ENCODE results near the gene EPB41L4A. TPM values are rescaled to one million over a fixed set of nuclear protein-coding genes. Genes with fewer than 3 reads are reported as not detected.

Gene EPB41L4A
- total RNA-seq, 1 experiment from 2014 or later, result 0.87 TPM

DNA sequence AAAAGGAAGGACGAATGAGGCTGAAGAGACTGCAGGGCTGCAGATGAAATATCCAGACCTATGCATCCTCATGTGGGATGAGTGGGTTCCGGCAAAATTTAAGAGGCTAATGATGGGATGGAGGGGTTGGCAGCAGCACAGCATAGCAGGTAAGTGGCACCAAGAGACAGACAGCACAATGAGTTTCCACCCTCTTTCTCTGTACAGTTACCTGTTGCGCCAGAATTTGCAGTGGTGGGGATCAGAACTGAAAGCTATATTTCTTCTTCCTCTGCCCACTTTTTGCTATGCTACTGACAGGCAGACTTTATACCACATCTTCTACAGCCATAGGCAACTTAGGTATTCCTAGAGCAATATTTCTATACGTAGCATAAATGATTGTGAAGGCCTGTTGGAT is 227.0 kb downstream of the EPB41L4A start:
- ATAC-seq (no peak), DNase-seq (ENCODE audit: low read depth, low spot score) (no peak)
- ChIA-PET POLR2A (no interaction called here), CTCF (no interaction called here)
- Histone ChIP-seq H3K9me3 (ENCODE audit: control insufficient read depth, insufficient read depth, low read depth, low read length) (no peaks in the 10 kb centered on the region), H3K27ac (ENCODE audit: low read length) (no peak overlapping the region), H3K36me3 (ENCODE audit: control insufficient read depth, insufficient read depth, low read length) (no peaks in the 10 kb centered on the region), H3K4me3 (ENCODE audit: low read depth in 2 of 2, low read length in 2 of 2) (no peak overlapping the region), H3K4me1 (ENCODE audit: control insufficient read depth, insufficient read depth, low read length) (no peaks in the 10 kb centered on the region), H3K27me3 (ENCODE audit: control insufficient read depth, insufficient read depth, low read length) (peaks cover 27% of the 10 kb centered on the region)
- no TSS peak for BruUV-seq (replicated peaks)
- TF ChIP-seq, protein P1, sequence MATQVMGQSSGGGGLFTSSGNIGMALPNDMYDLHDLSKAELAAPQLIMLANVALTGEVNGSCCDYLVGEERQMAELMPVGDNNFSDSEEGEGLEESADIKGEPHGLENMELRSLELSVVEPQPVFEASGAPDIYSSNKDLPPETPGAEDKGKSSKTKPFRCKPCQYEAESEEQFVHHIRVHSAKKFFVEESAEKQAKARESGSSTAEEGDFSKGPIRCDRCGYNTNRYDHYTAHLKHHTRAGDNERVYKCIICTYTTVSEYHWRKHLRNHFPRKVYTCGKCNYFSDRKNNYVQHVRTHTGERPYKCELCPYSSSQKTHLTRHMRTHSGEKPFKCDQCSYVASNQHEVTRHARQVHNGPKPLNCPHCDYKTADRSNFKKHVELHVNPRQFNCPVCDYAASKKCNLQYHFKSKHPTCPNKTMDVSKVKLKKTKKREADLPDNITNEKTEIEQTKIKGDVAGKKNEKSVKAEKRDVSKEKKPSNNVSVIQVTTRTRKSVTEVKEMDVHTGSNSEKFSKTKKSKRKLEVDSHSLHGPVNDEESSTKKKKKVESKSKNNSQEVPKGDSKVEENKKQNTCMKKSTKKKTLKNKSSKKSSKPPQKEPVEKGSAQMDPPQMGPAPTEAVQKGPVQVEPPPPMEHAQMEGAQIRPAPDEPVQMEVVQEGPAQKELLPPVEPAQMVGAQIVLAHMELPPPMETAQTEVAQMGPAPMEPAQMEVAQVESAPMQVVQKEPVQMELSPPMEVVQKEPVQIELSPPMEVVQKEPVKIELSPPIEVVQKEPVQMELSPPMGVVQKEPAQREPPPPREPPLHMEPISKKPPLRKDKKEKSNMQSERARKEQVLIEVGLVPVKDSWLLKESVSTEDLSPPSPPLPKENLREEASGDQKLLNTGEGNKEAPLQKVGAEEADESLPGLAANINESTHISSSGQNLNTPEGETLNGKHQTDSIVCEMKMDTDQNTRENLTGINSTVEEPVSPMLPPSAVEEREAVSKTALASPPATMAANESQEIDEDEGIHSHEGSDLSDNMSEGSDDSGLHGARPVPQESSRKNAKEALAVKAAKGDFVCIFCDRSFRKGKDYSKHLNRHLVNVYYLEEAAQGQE (IDR thresholded peaks at IDR 0.05; ENCODE audit: insufficient read depth in 1 of 2, low read depth in 2 of 2, low read length in 1 of 2), result no peak
- no peak for TF ChIP-seq SIN3A (IDR thresholded peaks at IDR 0.05; ENCODE audit: borderline replicate concordance, insufficient read depth, low read depth, low read length)
- TF ChIP-seq, protein P2, sequence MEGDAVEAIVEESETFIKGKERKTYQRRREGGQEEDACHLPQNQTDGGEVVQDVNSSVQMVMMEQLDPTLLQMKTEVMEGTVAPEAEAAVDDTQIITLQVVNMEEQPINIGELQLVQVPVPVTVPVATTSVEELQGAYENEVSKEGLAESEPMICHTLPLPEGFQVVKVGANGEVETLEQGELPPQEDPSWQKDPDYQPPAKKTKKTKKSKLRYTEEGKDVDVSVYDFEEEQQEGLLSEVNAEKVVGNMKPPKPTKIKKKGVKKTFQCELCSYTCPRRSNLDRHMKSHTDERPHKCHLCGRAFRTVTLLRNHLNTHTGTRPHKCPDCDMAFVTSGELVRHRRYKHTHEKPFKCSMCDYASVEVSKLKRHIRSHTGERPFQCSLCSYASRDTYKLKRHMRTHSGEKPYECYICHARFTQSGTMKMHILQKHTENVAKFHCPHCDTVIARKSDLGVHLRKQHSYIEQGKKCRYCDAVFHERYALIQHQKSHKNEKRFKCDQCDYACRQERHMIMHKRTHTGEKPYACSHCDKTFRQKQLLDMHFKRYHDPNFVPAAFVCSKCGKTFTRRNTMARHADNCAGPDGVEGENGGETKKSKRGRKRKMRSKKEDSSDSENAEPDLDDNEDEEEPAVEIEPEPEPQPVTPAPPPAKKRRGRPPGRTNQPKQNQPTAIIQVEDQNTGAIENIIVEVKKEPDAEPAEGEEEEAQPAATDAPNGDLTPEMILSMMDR (IDR thresholded peaks at IDR 0.05), result no peak
- no peak for TF ChIP-seq POLR2AphosphoS5 (IDR thresholded peaks at IDR 0.05; ENCODE audit: low read depth, low read length)
- intact Hi-C loops (cut with micrococcal nuclease; ENCODE audit: unreplicated experiment) (no loop called here), in situ Hi-C loops (cut with HindIII; ENCODE audit: low pct_unique_long_range_greater_than_20kb, low sequenced_read_pairs) (no loop called here)

DNA sequence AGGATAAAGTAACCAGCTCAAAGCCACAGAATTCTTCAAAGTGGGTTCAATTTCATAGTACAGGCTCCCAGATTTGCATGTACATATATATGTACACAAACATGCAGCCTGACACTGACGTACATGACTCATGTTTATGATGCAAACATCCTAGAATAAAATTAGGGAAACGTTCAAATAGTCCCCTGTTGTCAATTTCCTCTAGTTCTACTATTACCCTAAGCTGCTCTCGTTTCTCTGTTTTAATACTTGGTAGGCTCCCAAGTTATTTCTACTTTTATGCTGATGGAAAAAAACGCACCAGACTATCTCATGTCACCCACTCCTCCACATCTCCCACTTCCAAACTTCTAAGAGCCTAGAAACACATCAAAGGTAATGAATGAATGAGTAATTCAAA is 229.7 kb downstream of the EPB41L4A start:
- no peak for TF ChIP-seq POLR2AphosphoS5 (IDR thresholded peaks at IDR 0.05; ENCODE audit: low read depth, low read length)
- TF ChIP-seq, protein P1 (IDR thresholded peaks at IDR 0.05; ENCODE audit: insufficient read depth in 1 of 2, low read depth in 2 of 2, low read length in 1 of 2), result no peak
- TF ChIP-seq SIN3A (IDR thresholded peaks at IDR 0.05; ENCODE audit: borderline replicate concordance, insufficient read depth, low read depth, low read length), result no peak
- TF ChIP-seq, protein P2 (IDR thresholded peaks at IDR 0.05), result no peak
- TF ChIP-seq TCF7L2 (IDR thresholded peaks at IDR 0.05; ENCODE audit: low read depth, low read length), result no peak
- Histone ChIP-seq H3K27me3 (ENCODE audit: control insufficient read depth, insufficient read depth, low read length) (peaks cover 27% of the 10 kb centered on the region), H3K9me3 (ENCODE audit: control insufficient read depth, insufficient read depth, low read depth, low read length) (no peaks in the 10 kb centered on the region), H3K36me3 (ENCODE audit: control insufficient read depth, insufficient read depth, low read length) (no peaks in the 10 kb centered on the region), H3K27ac (ENCODE audit: low read length) (no peak overlapping the region), H3K4me1 (ENCODE audit: control insufficient read depth, insufficient read depth, low read length) (no peaks in the 10 kb centered on the region), H3K4me3 (ENCODE audit: low read depth in 2 of 2, low read length in 2 of 2) (no peak overlapping the region)
- no TSS peak for BruUV-seq (replicated peaks)
- ChIA-PET CTCF (no interaction called here), POLR2A (no interaction called here)
- no peak for ATAC-seq
- intact Hi-C loops (cut with micrococcal nuclease; ENCODE audit: unreplicated experiment) (no loop called here), in situ Hi-C loops (cut with HindIII; ENCODE audit: low pct_unique_long_range_greater_than_20kb, low sequenced_read_pairs) (no loop called here)
- DNase-seq (ENCODE audit: low read depth, low spot score), result no peak
